Stimulated activated CD4-positive, alpha-beta T cell treated with anti-CD3 and anti-CD28 coated beads, Interleukin-1b, Interleukin-23, amount 100 ng/mL, for 1 hour (primary cell): ENCODE results near the gene PBX1.

ENCODE experiments used
- DNase-seq, 2 donors: peaks; one replicate each; pipeline ENCODE4 v3.0.0-alpha.2; 2020; ENCODE audit warnings: low read depth in 2 of 2

Gene PBX1

DNA sequence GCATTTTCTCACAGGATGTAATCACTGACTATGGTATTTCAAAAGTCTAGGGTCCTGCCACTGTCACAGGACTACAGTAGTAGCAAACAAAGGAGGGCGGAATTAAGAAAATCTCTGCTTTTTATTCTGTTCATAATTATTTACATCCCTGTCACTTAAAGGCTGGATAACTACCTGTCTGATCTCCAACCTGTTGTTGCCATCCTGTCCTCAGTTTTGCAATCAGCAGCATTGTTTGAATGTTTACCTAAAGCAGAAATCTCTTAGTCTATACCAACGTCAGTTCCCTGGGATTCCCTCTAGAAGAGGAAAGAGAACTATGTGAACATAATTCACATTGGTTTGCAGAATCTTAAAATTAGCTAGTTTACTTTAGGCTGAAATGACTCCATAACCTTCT is 218.5 kb downstream of the PBX1 start:
- DNase-seq, result no peak

DNA sequence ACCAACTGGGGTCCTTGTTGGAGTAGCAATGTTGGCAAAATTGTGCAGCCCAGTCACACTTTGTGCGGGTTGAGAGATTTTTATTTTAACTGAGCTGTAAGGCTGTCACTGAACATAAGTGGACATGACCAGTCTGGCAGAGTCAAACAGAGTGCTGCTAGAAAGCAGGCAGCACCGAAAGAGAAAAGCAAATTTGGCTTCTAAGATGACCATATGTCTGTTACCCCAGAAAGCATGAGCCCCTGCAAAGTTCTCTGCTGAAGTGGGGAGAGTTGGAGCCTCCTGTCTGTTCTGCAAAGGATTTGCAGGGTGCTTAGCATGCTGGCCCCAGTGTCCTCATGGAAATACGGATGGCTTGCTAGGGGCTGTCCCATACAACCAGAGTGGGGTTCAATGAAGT is 220.4 kb downstream of the PBX1 start:
- DNase-seq, result no peak

DNA sequence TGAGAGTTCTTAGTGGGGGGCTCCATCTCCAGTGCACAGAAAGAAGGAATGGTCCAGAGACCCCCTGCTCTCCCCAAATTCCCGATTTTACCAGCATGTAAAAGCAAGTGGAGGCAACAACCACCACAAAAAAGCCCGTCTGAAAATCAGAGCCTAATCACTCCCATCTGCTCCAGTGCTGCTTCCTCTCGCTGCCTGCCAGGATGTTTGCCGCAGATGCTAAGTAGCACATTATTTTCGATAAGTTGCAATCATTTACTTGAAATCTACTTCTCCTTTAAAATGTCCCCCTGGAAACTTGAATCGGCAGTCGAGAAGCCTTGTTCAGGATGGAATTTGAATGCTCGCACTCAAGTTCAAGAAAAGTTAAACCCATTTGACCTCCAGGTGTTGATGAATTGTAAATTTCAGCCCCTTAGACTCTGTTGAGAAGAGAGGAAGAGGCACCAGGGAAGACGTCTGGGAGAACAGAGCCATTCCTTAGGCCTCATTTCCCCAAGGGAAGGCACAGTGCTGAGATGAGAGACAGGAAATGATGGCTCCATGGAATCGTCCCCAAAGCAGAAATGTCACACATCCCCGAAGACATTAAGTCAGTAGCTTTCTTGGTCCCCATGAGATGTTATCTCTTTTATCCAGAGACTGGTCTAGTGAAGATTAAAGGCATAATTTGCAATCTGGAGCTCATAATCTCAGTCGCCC is 221.3 kb downstream of the PBX1 start:
- no peak for DNase-seq

DNA sequence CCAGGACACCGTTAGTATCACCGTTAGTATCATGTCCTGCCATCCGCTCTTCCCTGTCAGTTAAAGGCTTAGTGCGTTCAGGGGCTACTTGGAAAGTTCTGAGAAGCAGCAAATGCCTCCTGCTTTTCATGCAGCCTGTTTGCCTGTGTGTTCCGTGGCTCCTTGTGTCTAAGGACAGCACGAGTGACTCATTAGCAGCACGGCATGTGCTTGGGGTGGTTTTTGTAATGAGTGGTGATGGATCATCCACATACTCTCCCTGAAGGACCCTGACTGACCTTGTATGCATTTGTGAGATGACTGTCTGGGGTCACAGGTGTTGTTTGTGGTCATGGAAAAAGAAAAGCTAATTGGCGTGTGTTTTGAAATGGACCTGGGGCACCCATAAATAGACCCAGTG is 221.9 kb downstream of the PBX1 start:
- no peak for DNase-seq

DNA sequence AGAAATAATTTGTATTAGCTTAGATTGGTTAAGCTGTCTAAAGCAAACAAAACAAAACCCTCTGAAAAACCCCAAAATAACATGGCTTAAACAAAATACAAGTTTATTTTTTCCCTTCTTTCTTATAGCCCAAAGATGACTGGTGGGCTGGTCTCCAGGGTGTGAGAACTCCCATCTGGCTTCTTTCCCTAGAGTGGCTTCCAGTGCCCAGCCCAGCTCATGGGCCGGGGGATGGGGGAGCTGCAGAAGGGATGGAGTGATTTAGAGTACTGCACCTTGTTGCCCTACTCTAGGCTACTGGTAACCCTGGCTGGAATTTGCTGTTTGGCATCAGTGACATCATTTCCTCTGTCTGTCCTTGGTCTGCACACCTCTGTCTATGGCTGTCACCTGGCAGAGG is 223.0 kb downstream of the PBX1 start:
- DNase-seq, result no peak

DNA sequence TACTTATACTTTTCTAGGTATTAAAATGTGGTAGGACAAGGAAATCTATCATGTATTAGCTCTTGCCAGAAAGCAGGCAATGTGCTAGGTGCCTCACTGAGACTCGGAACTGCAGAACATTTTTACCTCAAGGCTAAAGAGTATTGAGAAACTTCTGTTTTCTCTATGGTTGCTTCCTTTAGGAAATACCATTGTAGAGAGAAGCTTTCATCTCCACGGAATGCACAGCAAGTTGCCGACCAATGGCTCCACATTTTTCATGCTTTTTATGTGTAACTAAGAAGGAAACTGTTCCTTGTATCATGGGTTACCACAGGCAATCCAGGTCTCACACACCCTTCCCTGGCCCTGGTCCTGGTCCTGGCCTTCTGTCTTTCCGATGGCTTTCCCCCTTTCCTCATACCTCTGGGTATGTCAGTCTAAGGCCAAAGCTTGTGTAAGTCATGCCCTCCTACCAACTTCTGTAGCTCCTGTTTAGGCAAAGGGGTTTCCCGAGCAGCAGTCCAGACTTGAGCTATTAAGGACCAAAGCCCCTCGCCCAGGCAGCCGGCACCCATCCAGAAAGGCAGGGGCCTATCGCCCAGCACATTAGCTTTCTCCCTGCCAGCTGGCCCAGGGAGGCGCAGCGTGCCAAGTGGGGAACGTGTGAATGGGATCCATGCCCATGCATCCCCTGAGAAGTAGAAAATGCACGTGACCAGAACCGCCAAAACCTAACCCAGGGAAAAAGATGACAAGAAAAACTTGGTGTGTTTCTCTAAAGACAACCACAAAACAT is 225.0 kb downstream of the PBX1 start:
- no peak for DNase-seq

DNA sequence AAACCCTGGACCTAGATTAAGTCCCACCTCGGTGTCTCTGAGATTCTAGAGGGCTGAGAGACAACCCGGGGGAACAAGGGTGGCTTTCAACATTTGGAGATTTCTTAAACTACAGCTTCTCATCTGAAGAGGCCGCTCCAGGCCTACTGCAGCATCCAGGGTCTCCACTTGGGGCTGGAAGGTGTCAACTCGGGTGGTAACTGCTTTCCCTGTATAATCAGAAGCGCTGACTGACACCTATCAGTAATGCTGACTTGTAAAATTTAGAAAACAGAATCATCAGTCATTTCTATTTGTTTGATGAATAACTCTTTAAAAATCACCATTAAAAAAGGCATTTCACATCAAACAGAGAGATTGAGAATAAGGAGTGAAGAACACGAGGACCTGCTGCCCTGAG is 226.0 kb downstream of the PBX1 start:
- no peak for DNase-seq

DNA sequence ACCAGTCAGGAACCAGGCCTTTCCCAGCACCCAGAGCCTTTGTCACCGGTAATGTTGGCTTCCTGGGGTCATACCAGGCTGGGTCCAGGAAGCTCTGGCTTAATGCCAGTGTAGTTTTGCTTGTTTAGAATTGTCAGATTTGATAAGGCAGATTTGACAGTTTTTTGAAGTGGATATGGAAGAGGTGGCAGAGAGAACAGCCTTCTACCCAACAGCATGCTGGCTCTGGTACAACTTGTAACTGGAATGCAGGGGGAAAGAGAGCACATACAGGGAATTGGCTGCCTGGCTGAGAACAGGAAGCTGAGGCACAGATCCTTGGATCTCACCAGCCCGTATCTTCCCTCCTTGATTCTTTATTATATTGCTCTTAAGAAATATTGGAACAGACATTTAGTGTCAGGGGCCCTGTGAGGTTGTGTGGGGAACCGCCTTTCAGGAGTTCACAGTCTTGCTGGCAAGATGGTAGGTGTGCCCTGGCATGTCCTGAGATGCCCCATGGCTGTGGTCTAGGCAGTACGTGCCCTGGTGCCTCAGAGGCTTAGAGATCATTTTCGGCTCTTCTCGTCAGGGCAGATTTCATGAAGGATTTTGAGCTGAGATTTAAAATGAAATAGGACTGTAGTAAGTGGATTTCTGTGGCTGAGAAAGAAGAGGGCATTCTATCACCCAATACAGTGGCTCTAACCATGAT is 227.0 kb downstream of the PBX1 start:
- no peak for DNase-seq

DNA sequence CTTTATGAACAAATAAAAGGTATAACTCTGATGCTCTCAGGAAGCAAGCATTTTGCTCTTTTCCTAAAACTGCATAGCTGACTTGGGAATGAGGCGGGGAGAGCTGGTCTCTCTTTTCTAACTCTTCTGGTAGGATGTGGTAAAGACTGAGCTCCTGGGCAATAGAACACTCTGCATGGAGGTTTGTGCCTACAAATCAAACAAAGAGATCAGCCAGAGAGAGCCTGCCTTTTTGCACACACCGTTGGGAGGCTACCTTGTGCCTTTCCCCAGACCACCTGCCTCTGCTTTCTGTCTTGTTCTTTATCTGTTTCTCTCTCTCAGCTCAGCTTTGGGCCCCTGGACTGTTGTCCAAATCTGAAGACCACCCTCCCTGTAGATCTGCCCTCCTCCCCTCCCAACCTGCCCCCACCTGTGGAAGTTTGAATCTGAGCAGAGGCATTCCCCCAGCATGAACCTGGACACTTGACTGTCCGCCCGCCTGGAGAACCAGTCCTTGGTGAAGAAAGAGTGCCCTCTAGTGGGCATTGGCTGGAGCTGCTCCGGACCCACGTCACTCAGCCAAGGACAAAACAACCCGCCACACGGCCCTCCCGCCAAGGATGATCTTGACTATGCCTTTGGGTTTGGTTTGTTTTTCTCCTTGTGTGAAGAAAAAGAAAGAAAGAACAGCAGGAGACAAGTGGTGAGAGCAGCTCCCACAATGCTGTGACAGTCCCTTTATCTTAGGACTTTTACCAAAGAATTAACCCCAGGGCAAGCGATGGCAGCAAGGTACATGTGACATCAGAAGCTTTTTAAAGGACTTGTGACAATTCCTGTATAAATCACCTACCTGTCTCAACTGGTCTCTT is 228.2 kb downstream of the PBX1 start:
- peak in 1 of 2 donors; percentile 10 for DNase-seq

DNA sequence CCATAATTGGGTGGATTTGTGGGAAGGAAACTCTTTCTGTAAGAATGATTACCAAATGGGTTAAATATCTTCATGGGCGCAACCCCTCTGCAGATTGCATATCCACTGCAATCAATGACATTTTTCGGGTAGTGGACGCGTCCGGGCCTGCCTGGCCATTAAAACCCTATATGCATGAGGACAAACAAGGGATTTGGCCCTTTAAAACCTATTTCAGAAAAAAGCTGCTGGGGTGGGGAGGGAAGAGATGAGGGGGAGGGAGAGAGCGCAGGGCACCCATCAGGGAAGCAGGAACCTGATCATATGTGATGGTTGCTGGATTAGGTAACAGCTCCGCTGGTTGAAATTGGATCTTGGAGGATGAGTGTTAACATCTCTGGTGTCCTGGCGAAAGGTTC is 228.8 kb downstream of the PBX1 start:
- DNase-seq, result no peak

DNA sequence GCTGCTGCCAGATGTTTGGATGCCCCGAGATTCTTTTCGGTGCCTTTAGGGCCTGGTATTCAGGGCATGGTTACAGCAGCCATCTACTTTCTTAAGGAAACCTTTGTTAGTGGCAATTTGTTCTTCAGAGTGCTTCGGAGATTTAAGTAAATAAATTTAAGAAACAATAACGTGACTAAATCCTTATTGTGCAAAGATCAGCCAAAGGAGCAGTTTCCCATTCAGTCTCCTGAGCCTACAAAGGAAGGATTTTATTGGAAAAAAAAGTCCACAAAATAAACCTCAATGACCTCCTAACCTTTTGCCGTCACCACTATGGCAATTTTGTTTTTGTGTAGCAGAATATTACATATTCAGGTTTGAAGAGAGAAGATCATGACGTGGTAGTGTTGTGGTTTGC is 231.1 kb downstream of the PBX1 start:
- DNase-seq, result no peak

DNA sequence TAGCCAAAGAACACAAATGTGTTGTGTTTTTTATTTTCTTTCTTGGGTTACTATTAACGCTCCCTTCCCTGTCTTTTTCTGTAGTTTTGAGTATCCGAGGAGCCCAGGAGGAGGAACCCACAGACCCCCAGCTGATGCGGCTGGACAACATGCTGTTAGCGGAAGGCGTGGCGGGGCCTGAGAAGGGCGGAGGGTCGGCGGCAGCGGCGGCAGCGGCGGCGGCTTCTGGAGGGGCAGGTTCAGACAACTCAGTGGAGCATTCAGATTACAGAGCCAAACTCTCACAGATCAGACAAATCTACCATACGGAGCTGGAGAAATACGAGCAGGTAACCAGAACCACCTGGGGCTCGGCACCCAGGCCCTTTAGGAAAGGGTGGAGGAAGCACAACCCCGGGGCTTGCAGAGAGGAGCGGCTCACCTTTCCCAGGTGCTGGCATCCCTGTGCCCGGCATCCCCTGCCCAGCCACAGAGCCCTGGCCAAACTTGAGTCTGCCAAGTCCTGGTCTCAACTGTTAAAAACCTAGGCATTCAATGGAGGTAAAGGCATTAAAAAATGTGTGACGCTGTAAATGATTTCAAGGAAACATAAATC is 233.5 kb downstream of the PBX1 start:
- DNase-seq, result no peak

DNA sequence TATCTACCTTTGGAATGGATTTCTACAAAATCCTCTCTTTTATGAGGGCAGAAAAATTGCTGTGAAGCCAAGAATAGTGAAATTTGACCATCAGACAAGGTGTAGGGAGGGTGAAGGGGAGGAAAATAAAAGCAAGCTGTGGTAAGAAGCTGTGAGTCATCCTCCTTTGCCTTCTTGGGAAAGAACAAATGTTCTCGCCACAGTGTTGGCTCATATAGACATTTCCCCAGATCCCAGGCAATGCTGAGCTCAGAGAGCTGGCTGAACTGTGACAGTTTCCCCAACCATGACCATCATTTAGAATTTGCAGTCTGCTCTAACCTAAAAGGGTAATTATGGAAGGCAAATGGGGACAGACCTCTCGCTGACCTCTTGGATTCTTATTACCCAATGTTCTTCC is 235.4 kb downstream of the PBX1 start:
- no peak for DNase-seq

DNA sequence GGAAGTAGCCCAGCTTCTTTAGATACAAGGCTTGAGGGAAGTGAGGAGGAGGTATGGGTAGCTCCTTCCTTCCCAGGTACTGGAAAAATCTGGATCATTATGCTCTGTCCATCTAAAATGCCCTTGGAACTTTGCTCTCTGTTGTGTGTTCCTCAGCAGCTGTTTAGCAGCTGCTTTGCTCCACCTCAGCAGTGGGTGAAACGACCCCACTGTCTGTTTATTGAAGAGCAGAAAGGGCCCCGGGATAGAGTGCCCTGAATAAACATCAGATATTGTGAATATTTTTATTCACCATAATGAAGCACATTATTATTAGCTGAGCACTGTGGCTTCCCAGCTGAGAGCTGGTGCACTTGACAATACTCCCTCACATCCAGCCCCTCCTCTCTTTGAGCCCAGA is 237.9 kb downstream of the PBX1 start:
- no peak for DNase-seq

DNA sequence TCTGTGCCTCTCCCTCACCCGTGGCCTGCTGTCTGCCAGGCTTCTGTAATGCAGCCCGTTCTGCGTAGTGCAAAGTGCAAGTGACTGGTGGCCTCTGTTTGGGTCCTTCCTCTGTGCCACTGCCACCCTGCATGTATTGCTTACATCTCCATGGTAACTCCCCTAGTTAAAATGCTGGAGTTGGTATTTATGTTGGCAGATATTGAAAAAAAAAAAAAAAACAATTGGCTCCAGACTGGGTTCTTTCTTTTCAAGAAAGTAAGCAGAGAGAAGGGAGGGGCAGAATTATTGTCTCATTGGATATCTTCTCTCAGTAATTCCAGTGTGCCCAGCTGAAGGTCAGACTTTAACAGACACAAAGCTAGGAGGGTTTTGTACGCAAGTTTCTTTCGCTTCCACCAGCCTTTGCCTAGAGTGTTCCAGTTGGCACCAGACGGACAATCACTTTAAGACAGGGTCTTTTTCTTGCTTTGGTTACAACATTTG is 242.3 kb downstream of the PBX1 start:
- DNase-seq, result no peak

DNA sequence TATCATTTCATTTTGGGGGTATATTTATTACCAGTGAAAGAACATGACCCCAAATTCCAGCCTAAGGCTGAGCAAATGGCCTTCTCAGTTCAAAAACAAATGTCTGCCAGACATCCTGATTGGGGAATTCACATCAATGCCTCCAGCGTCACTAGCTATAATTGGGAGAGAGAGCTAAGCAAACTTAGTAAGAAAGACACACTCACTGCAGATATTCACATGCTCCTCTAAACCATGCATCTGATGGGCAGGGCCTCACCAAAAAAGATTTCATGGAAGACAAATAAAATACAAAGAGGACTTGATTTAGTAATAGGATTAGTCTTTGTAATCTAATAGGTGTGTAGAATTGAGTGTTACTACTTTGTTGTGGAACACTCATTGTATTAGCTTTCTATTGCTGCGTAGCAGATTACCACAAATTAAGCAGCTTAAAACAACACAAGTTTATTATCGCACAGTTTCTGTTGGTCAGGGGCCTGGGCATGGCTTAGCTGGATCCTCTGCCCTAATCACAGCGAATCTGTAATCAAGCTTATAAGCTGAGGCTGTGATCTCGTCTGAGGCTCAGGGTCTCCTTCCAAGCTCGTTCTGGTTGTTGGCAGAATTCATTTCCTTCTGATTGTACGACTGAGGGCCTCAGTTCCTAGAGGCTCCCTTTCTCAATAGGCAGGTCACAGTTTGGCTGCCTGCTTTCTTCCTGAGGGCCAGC is 243.0 kb downstream of the PBX1 start:
- no peak for DNase-seq

DNA sequence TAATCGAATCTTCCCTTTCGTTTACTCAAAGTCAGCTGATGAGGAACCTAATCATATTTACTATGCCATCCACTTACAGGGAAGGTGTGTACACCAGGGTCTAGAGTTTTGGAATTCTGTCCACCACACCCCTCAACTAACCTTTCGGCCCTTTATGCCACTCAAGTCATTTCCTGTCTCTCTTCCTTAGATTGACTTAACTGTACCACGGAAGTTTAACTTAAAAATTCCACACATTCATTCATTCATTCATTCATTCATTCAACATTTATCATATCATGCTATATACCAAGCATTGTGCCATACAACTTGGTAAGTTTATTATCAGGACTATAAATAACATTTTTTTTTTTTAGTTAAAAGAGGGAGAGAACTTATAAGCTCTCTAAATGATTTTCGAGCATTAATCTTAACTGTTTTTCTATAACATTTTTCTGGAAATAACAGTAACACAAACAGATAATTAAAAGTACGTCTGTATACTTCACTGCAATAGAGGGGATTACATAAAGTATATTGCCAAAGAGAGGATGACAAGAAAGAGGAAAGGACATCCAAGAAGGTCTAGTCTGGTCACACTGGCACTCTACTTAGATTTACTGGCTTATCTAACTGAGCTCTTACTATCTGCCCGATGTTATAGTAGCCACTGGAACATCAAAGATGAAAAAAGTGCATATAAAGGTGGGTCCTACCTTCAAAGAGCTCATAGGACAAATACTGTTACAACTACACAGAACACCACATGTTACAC is 243.7 kb downstream of the PBX1 start:
- no peak for DNase-seq

DNA sequence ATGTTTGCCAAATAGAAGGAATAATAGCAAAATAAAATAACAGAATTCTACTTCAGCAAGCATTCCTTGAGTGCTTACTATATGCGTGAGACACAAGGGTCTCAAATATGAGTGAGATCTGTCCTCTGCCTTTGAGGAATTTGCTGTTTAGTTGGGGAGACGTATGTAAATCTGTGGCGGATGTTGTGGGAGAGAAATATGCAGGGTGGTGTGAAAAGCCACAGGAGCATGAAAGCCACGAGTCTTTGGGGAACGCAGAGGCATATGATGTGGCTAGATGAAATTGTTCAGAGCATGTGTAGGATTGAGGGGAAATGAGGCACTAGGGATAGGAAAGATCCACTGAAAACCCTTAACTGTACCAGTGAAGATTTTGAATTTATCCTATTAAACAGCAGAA is 244.4 kb downstream of the PBX1 start:
- no peak for DNase-seq

DNA sequence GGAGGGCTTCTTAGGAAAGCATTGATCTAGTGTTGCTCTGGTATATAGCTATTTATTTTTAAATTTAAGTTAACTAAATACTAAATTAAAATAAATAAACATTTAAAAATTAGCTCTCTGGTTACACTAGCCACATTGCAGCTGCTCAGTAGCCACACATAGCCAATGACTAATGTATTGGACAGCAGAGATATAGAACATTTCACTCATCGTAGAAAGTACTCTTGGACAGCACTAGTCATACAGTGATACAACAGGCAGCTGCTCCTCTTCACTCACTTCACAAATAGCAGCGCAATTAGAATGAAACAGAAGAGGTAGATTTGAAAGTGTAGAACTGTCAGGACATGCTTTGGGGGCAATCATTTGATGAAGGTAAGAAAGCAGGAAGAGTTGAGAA is 245.4 kb downstream of the PBX1 start:
- DNase-seq, result no peak

DNA sequence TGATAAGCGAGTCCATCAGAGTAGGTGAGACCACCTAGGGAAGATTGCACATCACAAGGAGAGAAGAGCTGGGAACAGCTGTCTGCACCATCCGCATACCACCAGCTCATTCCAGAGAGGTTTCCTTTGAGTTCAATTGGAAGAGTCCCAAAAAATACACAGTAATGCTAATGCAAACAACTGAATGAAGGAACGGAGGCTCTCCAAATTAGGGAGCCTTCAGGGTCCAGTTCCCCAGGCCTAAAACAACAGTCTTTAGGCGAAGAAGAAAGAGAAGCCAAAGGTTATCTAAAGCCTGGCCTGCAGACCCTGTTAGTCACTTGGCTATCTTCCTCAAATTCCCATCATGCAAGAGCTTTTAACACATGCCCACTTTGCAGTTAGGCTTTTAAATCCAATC is 246.4 kb downstream of the PBX1 start:
- no peak for DNase-seq
